Neural crest cell (in vitro differentiated cells): ENCODE measurements around the gene DCXR. TPM values are rescaled to one million over a fixed set of nuclear protein-coding genes. Genes with fewer than 3 reads are reported as not detected.

ENCODE experiments used
- DNase-seq: peaks from one replicate; pipeline ENCODE4 v3.0.0; 2021; ENCODE audit warnings: low read depth, mixed read lengths, low spot score
- H3K27ac Mint-ChIP-seq: one replicate; pipeline ENCODE4 v1.8.0; 2021; ENCODE audit warnings: mild to moderate bottlenecking, mixed read lengths; ENCODE audit not compliant: unreplicated experiment
- H3K27me3 Mint-ChIP-seq: 2 replicates; pipeline ENCODE4 v1.8.0; 2021; ENCODE audit warnings: low read depth, mild to moderate bottlenecking, mixed read lengths
- H3K36me3 Mint-ChIP-seq: 2 replicates; pipeline ENCODE4 v1.8.0; 2021; ENCODE audit warnings: low read depth, mild to moderate bottlenecking, mixed read lengths
- H3K4me1 Mint-ChIP-seq: 2 replicates; pipeline ENCODE4 v1.8.0; 2021; ENCODE audit warnings: mixed read lengths
- H3K4me3 Mint-ChIP-seq: one replicate; pipeline ENCODE4 v1.8.0; 2021; ENCODE audit warnings: mild to moderate bottlenecking, mixed read lengths
- H3K9me3 Mint-ChIP-seq: 2 replicates; pipeline ENCODE4 v1.8.0; 2021; ENCODE audit warnings: mixed read lengths
- CTCF ChIP-seq: fragments of 200-600 bp; sonication (generic); conservative IDR thresholded peaks from 2 replicates; pipeline ENCODE4 v1.5.0; 2021; ENCODE audit warnings: antibody characterized with exemption, mild to moderate bottlenecking
- total RNA-seq: library from RNA; stranded (reverse); gene quantifications from 2 replicates; pipeline ENCODE4 v1.2.1, GENCODE V29; 2021

The DCXR gene
- total RNA-seq, 1 donor from 2014 or later: 198 TPM

DNA sequence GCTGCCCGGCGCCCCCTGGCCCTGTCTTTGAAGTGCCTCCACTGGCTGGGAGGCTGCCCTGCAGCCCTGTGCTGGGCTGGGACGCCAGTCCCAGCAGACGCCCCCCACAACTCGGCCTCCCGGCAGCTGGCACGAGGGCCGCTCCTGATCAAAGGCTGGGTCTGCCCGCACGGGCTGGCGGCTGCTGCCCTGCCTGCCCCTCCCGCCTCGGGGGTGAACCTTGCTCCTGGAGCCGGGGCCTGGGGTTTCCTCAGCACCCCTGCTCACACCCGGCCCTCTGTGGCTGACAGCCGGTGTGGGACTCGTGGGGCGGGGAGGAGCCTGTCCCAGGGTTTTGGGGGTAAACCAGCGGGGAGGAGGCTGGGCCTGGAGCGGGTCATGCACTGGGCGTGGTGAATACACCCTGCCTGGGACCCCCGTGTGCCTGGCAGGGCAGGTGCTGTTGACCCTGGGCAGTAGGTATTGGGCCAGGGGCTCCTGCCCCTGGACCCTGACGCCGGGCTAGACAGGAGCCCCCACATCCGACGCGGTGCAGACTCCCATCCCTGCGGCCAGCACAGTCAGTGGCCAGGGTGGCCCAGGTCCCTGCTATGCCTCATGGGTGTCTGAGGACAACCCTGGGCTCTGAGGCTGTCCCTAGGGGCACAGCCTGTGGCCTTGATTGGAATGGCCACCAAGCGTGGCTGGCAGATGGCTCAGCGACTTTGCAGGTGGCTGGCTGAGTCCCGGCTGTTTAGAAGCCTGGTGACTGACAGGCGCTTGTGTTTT lies 36.5 kb downstream of the DCXR start:
- TF ChIP-seq CTCF: no peak
- H3K27me3 Mint-ChIP-seq: no peaks in the 10 kb centered on the region
- peaks cover 18% of the 10 kb centered on the region for H3K4me1 Mint-ChIP-seq
- H3K27ac Mint-ChIP-seq: no peak overlapping the region
- no peak for DNase-seq
- H3K4me3 Mint-ChIP-seq: no peak overlapping the region
- no peaks in the 10 kb centered on the region for H3K9me3 Mint-ChIP-seq
- no peaks in the 10 kb centered on the region for H3K36me3 Mint-ChIP-seq

DNA sequence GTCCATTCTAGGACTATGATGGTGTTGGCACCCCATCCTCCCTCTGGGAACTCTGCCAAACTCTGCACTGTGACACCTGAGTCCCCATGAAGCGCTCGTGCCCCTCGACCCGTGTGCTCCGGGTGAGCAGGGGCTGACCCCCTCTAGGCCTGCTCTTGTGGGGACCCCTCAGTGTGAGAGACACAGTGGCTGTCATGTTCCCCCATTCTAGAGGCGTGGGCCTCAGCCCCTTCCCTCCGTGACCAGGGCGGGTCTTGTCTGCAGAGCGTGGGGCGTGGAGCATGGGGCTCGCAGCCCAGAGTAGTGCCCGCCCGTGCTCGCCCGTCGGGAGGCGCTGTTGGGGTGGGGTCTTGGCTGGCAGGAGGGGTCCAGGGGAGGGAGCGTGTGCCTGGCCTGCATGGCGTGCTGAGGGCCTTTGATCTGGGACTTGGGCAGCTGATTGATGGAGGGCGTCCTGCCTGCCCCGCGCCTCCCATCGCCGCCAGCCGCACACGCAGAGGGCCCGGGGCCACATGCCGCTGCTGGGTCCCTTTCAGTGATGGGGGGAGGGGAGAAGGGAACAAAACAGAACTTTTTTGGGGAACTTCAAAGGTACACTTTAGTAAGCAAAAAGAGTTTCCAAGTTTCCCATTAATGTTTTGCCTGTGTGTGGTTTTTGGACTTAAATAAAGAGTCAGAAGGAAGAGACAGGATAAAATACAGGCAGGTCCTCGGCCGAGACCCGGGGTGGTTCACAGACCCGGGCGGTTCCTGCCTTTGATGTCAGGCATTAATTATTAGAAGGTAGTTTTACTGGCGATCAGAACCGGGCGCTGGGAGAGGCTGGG lies 37.3 kb downstream of the DCXR start:
- no peak for DNase-seq
- Mint-ChIP-seq H3K4me3 (no peak overlapping the region), H3K27me3 (no peaks in the 10 kb centered on the region), H3K9me3 (no peaks in the 10 kb centered on the region), H3K4me1 (peaks cover 15% of the 10 kb centered on the region), H3K36me3 (no peaks in the 10 kb centered on the region), H3K27ac (no peak overlapping the region)
- no peak for TF ChIP-seq CTCF

GRCh38 chr17:81999587-81999975 lies 37.9 kb downstream of the DCXR start:
- Mint-ChIP-seq H3K27me3 (no peaks in the 10 kb centered on the region), H3K9me3 (no peaks in the 10 kb centered on the region), H3K27ac (no peak overlapping the region), H3K36me3 (no peaks in the 10 kb centered on the region), H3K4me1 (peaks cover 19% of the 10 kb centered on the region), H3K4me3 (no peak overlapping the region)
- no peak for DNase-seq
- no peak for TF ChIP-seq CTCF

DNA sequence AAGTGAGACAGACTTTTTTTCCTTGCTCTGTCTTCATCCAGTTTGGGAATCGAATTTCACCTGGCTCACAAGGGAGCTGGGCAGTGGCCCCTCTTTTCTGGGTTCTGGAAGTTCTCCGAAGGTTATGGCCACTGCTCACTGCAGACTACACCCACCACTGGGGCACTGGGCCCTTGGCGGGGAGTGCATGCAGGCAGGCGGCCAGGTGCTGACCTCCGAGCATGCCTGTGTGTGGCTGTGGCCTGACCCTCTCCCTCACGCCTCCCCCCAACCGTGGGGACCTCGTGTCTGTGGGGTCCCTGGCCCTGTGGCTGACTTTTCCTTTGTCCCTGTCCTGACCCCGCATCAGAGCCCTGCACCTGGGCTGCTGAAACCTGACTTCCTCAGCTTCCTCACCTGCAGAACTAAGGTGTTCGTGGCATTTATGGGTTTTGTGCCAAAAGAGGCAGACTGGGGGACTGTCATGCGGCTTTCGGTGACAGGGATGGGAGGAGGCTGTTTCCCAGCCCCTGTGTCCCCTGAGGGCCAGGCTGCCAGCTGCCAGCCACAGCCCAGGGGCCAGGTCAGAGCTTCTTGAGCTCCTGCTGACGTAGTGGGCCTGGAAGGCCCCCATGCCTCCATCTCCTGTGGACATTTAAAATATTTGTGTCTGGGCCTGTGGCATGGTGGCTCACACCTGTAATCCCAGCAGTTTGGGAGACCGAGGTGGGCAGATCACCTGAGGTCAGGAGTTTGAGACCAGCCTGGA lies 38.6 kb downstream of the DCXR start:
- H3K4me1 Mint-ChIP-seq: peaks cover 22% of the 10 kb centered on the region
- no peak for TF ChIP-seq CTCF
- H3K36me3 Mint-ChIP-seq: no peaks in the 10 kb centered on the region
- no peaks in the 10 kb centered on the region for H3K27me3 Mint-ChIP-seq
- H3K9me3 Mint-ChIP-seq: no peaks in the 10 kb centered on the region
- no peak overlapping the region for H3K4me3 Mint-ChIP-seq
- H3K27ac Mint-ChIP-seq: no peak overlapping the region
- DNase-seq: no peak

- no peaks in the 10 kb centered on the region for H3K36me3 Mint-ChIP-seq
- TF ChIP-seq CTCF: no peak
- H3K27me3 Mint-ChIP-seq: no peaks in the 10 kb centered on the region
- H3K9me3 Mint-ChIP-seq: no peaks in the 10 kb centered on the region
- H3K4me1 Mint-ChIP-seq: peaks cover 20% of the 10 kb centered on the region
- no peak for DNase-seq
- no peak overlapping the region for H3K4me3 Mint-ChIP-seq
- no peak overlapping the region for H3K27ac Mint-ChIP-seq
Measured at GRCh38 chr17:81998212-81998611, 39.3 kb downstream of the DCXR start.
